HG03442 (cell line): ENCODE measurements around the gene PEAK3.

Experiments
- ATAC-seq: cut with Tn5 transposase; IDR thresholded peaks from one replicate; pipeline ENCODE4 v1.9.1; 2021; ENCODE audit warnings: mild to moderate bottlenecking, moderate library complexity; ENCODE audit not compliant: unreplicated experiment

PEAK3 gene

GRCh38 chr19:2315818-2316353 is 33.9 kb upstream of the PEAK3 start:
- ATAC-seq: no peak

DNA sequence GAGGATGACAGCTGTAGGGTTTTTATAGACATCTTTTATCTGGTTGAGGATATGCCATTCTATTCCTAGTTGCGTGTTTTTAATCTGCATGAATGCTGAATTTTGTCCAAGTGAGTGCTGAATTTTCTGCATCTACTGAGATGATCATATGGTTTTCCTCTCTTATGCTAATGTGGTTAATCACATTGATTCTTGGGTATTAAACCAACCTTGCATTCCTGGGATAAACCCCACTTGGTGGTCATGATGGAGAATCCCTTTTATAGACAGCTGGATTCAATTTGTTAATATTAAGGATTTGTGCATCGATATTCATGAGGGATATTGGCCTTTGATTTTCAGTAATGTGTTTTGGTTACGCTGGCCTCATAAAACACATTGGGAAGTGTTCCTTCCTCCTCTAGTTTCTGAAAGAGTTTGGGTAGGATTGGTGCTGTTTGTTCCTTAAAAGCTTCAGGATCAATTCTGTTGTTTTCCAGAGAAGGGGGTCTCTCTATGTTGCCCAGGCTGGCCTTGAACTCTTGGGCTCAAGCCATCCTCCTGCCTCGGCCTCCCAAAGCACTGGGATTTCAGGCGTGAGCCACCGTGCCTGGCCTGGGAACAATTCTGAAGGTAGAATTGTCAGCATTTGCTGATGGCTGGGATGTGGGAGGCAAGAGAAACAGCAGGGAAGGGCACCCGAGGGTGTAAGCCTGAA is 33.3 kb upstream of the PEAK3 start:
- no peak for ATAC-seq

- no peak for ATAC-seq
These were observed 31.0 kb upstream of the PEAK3 start for GRCh38 chr19:2312820-2313501.

DNA sequence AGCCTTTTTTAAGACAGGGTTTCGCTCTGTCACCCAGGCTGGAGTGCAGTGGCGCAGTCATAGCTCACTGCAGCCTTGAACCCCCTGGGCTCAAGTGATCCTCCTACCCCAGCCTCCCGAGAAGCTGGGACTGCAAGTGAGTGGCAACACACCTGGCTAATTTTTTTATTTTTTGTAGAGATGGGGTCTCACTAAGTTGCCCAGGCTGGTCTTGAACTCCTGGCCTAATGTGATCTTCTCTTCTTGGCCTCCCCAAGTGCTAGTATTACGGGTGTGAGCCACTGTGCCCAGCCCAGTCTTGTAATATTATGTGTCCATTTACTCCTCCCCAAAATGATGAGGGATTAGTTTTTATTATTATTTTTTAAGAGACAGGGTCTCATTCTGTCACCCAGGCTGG is 29.1 kb upstream of the PEAK3 start:
- no peak for ATAC-seq

DNA sequence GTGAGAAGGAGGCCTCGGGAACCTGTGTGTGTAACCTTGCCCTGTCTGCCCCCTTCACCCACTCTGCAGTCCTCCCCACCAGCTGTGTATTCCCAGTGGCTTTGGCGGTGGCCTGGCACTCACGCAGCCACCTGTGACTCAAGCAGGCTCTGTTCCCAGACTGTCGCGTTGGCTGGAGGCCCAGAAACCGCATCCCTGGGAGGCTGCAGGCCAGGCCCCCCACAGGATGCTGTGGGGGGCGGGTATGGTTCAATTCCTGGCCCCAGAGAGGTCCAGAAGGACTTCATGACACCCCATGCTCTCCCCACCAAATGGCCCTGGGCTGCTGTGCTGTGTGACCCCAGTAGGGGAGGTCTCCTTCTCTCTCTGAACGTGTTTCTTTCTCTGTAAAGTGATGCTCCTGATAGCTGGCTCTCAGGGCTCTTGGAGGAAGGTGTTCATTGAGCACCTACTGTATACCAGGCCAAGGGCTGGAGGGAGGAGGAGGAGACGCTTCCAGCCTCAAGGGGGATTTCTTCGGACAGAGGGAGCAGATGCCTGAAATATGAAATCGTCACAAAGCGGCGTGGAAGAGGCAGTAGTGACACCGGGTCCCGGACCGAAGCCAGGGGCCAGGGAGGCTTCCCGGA is 27.9 kb upstream of the PEAK3 start:
- ATAC-seq: no peak

DNA sequence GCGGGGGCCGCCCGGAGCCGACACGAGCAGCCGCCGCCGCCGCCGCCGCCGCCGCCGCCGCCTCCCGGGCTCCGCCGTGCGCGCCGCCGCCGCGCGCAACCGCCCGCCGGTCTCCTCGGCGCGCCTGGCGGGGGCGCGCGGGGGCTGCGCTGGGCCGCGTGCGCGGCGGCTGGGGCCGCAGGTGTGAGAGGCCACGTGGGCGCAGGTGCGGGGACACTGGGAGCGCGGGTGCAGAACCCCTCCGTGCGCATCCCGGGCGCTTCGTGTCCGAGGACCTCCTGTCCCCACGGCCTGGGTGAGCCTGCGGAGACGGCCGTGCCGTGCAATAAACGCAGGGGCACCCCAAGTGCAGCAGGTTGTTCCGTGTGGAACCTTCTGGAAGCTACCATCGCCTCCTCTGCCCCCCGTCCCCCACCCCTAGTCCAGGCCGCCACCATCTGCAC is 26.2 kb upstream of the PEAK3 start, which contains the start of gene LINGO3:
Gene LINGO3 (minus strand): TSS at position 41 of the 443 bp plus-strand sequence. CDS start 16,378 bp downstream, outside the sequence.
- no peak for ATAC-seq

GRCh38 chr19:2307518-2308012 is 25.6 kb upstream of the PEAK3 start:
- no peak for ATAC-seq

- ATAC-seq: no peak
These were observed 25.0 kb upstream of the PEAK3 start for GRCh38 chr19:2306971-2307370.

DNA sequence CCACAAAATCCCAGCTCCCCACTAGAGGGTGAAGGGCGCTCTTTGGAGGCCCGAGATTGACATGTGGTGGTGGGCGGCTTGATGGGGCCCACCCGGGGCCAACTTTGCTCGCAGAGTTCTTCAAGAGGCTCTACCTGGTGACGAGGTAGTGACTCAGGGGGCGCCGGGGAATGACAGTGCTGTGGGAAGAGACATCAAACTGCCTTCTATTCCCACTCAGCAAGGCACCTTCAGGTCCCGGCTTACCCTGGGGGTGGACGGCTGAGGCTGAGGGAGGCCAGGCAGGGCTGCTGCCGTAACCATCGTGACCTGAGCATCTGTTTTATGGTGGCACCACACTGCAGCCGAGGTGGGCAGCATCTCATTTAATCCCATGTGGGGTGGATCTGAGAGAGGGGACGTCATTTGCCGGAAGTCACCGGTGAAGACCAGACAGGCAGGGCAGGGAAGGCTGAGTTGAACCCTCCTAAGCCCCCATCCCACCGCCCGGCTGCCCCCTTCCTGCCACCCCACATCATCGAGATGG is 24.4 kb upstream of the PEAK3 start:
- no peak for ATAC-seq

GRCh38 chr19:2305452-2306280 is 23.7 kb upstream of the PEAK3 start:
- no peak for ATAC-seq

DNA sequence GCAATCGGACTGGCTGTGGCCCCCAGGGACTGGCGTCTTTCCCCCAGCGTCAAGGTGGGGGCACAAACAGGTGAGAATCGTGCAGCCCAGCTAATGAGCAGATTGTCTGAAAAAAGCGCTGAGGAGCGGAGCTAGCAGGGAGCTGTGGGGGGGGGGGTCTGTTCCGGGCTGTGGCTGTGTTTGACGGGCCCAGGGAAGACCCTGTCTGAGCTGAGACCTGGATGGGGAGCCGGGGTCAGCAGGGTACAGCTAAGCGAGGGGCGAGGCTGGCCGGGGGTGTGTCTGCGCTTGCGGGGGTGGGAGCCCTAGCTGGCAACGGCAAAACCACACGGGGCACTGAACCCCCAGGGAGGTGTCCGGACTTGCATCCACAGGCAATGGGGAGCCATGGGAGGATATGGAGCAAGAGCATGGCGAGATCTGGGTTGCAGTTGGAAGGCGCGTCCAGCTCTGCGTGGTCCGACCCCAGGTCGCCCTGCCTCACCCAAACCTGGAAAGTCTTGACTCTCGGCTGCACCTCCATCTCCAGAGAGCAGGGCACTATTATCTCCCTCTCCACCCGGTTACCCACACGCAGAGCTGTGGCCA is 21.3 kb upstream of the PEAK3 start:
- no peak for ATAC-seq

DNA sequence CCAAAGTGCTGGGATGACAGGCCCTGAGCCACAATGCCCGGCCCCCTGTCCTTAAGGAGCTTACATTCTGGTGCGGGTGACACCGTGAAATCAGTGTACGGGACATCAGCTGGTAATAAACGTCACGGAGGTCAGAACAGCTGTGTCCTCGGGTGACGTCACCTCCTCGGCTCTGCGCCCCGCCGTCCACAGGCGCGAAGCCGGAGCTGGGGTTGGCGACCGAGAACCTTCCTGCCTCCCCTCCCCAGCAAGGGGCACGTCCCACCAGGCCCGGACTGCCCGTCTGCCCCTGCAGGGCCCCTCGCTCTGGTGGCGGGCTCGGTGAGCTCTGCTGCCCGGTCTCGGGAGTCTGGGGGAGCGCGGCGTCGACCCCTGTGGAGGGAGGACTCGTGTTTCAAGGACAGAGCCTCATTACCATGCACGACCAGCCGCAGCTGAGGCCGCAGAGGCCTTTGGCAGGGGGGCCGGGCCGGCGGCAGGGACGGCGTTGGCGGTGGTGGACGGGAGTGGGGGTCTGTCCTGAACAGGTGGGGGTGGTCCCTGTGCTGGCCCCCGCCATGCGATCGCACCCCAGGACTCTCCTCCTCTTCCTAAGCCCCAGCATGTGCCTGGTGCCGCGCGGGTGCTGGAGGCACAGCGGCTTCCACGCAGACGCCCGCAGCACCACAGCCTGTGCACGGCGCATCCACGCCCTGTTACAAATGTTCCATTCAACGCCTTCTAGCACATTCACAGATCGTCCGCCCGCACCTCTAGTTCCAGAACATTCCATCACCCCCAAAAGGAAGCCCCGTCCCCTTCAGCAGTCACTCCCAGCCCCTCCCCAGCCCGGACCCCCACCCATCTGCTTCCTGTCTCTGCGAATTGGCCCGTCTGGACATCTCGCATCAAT is 20.6 kb upstream of the PEAK3 start:
- ATAC-seq: no peak

DNA sequence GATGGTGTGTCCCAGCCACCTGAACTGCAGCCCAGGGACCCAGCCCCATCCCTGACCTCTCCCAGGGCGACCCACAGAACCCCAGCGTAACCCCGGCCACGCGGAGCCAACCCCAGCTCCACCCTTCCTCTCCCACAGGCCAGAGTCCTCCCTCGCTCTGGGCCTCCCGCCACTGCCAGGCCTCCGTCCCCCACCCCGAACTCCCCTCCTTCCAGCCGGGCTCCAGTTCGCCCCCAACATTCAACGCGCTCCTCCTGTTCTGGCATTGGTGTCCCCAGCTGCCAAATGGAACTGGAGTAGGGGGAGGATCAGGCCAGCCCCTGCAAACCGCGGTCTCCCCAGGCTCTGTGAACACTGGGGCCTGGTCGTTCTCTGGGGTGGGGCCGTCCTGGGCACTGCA is 18.6 kb upstream of the PEAK3 start:
- no peak for ATAC-seq

GRCh38 chr19:2296141-2296540 is 14.2 kb upstream of the PEAK3 start:
- no peak for ATAC-seq

DNA sequence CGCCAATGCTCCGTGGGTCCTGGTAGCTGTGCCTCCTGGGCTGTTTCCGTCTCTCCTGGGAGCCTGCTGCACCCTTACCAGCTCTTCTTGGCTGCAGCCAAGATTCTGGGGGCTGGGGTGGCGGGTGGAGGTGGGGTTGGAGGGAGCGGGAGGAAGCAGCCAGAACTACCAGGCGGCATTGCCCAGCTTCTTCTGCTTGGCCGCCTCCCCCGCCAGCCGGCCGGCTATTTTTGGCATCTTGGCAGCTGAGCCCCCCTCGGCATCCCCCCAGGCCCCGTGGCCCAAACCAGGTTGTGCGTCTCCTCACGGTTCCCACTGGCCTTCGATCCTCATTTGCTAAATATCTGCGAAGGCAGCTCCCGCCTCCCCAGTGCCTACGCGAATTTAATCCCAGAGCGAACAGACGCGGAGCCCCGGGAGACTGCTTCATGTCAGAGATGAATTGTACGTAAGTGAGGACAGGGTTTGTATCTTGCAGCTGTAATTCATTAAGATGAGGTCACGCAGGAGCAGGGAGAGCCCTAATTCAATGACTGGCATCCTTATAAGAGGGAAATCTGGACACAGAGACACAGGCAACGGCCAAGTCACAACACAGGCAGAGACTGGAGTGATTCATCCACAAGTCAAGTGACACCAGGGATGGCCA is 12.8 kb upstream of the PEAK3 start:
- no peak for ATAC-seq

- ATAC-seq: no peak
These were observed 9.3 kb upstream of the PEAK3 start for GRCh38 chr19:2291185-2291751.

DNA sequence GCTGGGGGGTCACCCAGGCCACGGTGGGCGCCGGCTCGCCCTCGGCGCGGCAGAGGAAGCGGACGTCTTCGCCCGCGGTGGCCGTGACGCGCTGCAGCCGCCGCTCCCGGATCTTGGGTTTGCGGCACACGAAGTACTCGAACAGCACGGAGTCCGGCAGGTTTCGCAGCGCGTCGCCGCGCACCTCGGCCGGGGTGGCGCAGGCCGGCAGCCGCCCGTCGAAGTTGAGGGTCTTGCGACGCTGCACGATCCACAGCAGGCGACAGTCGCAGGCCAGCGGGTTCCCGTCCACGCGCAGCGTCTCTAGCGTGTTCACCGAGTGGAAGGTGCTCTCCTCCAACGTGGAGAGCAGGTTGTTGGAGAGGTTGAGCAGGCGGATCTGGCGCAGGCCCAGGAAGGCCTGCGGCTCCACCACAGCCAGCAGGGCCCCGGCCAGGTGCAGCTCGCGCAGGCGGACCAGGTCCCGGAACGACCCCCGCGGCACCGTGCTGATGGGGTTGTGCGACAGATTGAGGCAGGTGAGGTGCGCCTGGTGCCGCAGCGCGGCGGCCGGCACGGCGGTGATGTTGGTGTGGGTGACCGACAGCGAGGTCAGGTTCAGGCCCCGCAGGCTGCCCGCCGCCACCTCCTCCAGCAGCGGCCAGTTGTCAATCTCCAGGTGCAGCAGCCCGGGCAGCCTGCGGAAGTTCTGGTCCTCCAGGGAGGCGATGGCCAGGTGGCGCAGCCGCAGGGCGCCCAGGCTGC is 8.6 kb upstream of the PEAK3 start:
- ATAC-seq: no peak
